K562 (cell line): ENCODE data around the gene GMNN. TPM values are rescaled to one million over a fixed set of nuclear protein-coding genes. Genes with fewer than 3 reads are reported as not detected.

Source experiments
- ATAC-seq: fragments of 200-7000 bp; cut with Tn5 transposase; 3 replicates; pipeline ENCODE4 v1.9.1; 2020; ENCODE audit warnings: moderate library complexity
- BruUV-seq: library from RNA; stranded (reverse); fragments of 400-500 nt; replicated peaks from 2 replicates; lab custom pipeline; 2021; lab: Mats Ljungman, UMichigan
- CTCF ChIA-PET: fragments of 300-600 bp; formaldehyde crosslinking; extraction: SDS; loops from one replicate; lab custom pipeline; 2021; ENCODE audit warnings: low intra/inter-chr PET ratio; lab: Yijun Ruan, JAX
- POLR2A ChIA-PET: fragments of 300-600, 350-650 bp; sonication (Branson Sonifier 250); formaldehyde crosslinking; extraction: SDS; loops from one replicate; lab custom pipeline; 2021; ENCODE audit warnings: antibody characterized with exemption, inconsistent platforms; lab: Yijun Ruan, JAX
- DNase-seq, 4 experiments: peaks; one replicate each; pipeline versions ENCODE4 v3.0.0 to v3.0.0-alpha.2; 2011 to 2018; ENCODE audit warnings: low spot score in 3 of 4, mixed read lengths in 3 of 4; ENCODE audit errors: extremely low read depth in 1 of 4
- FAIRE-seq: peaks from 2 replicates; lab custom pipeline; 2011; peaks lifted over from hg19 to GRCh38; lab: Jason Lieb, UNC
- H2AFZ ChIP-seq: 2 replicates; pipeline ENCODE4 v1.6.0; 2011; ENCODE audit warnings: low read depth, low read length, control low read depth, inconsistent platforms
- H3K27ac ChIP-seq: fragments of 200-600 bp; 3 replicates; pipeline ENCODE4 v1.8.0; 2011; ENCODE audit warnings: low read depth, mild to moderate bottlenecking, control low read depth, inconsistent platforms, low read length, moderate library complexity, mixed read lengths; ENCODE audit errors: extremely low read depth
- H3K27me3 ChIP-seq, 2 experiments: fragments of 300-600 bp in 1 of 2; 2 replicates in 1 of 2; 3 replicates in 1 of 2; pipeline versions ENCODE4 v1.6.0 to v1.8.0; 2011; ENCODE audit warnings: inconsistent platforms in 2 of 2, low read length in 2 of 2, mild to moderate bottlenecking in 1 of 2, mixed read lengths in 1 of 2, moderate library complexity in 1 of 2; ENCODE audit not compliant: control insufficient read depth in 2 of 2, insufficient read depth in 2 of 2
- H3K36me3 ChIP-seq: fragments of 300-600 bp; 3 replicates; pipeline ENCODE4 v1.8.0; 2011; ENCODE audit warnings: mild to moderate bottlenecking, low read length, inconsistent platforms; ENCODE audit not compliant: control insufficient read depth, insufficient read depth
- H3K4me1 ChIP-seq, 2 experiments: fragments of 200-600 bp in 1 of 2; replicated peaks in 1 of 2; 2 replicates in 1 of 2; 3 replicates in 1 of 2; pipeline versions ENCODE4 v1.5.1 to v1.8.0; 2011; ENCODE audit warnings: inconsistent platforms in 2 of 2, low read length in 2 of 2, mild to moderate bottlenecking in 1 of 2, mixed read lengths in 1 of 2, moderate library complexity in 1 of 2; ENCODE audit not compliant: control insufficient read depth in 2 of 2, insufficient read depth in 2 of 2
- H3K4me2 ChIP-seq: 2 replicates; pipeline ENCODE4 v1.6.1; 2011; ENCODE audit warnings: low read length, control low read depth, inconsistent platforms, mixed read lengths; ENCODE audit not compliant: insufficient read depth
- H3K4me3 ChIP-seq: fragments of 200-600 bp; sonication (generic), shearing (Covaris generic); 2 replicates; pipeline ENCODE4 v1.5.1; 2016; ENCODE audit warnings: control low read depth, inconsistent platforms
- H3K79me2 ChIP-seq: fragments of 200-600 bp; 3 replicates; pipeline ENCODE4 v1.8.0; 2011; ENCODE audit warnings: low read length, inconsistent platforms; ENCODE audit not compliant: control insufficient read depth, insufficient read depth
- H3K9ac ChIP-seq, 2 experiments: 2 replicates each; pipeline versions ENCODE4 v1.6.0 to v1.6.1; 2011; ENCODE audit warnings: low read depth in 2 of 2, low read length in 2 of 2, control low read depth in 1 of 2, inconsistent platforms in 1 of 2, mild to moderate bottlenecking in 1 of 2, mixed read lengths in 1 of 2; ENCODE audit not compliant: insufficient read depth in 1 of 2
- H3K9me1 ChIP-seq: one replicate; pipeline ENCODE4 v1.6.0; 2011; ENCODE audit warnings: inconsistent platforms, mild to moderate bottlenecking, low read length, moderate library complexity; ENCODE audit not compliant: control insufficient read depth, insufficient read depth
- H3K9me3 ChIP-seq: replicated peaks from 2 replicates; pipeline ENCODE4 v1.5.1; 2011; ENCODE audit warnings: low read depth, low read length, inconsistent platforms; ENCODE audit not compliant: control insufficient read depth, insufficient read depth
- H4K20me1 ChIP-seq: replicated peaks from 2 replicates; pipeline ENCODE4 v1.6.1; 2011; ENCODE audit warnings: low read length, inconsistent platforms, mixed read lengths; ENCODE audit not compliant: control insufficient read depth, insufficient read depth
- ADNP ChIP-seq: fragments of 200-800 bp; sonication (Bioruptor generic); IDR thresholded peaks from 2 replicates; pipeline ENCODE4 v1.6.1; 2016; ENCODE audit warnings: missing genetic modification characterization, missing compliant biosample characterization
- BRF1 ChIP-seq: IDR thresholded peaks from 3 replicates; pipeline ENCODE4 v1.6.1; 2011; ENCODE audit warnings: borderline replicate concordance, mild to moderate bottlenecking; ENCODE audit not compliant: insufficient read length; ENCODE audit errors: extremely low read depth
- CHAMP1 ChIP-seq: fragments of 450-650 bp; IDR thresholded peaks from 2 replicates; pipeline ENCODE4 v1.6.1; 2016; ENCODE audit warnings: mild to moderate bottlenecking
- DACH1 ChIP-seq: fragments of 450-650 bp; IDR thresholded peaks from 2 replicates; pipeline ENCODE4 v1.6.1; 2018; ENCODE audit not compliant: partially characterized antibody
- EP300 ChIP-seq: IDR thresholded peaks from 2 replicates; pipeline ENCODE4 v1.6.1; 2012; ENCODE audit warnings: low read length, improper control_type of control experiment
- L3MBTL2 ChIP-seq: fragments of 450-650 bp; IDR thresholded peaks from 2 replicates; pipeline ENCODE4 v1.6.1; 2016; ENCODE audit warnings: mild to moderate bottlenecking, moderate library complexity
- LCOR ChIP-seq: sonication (generic); formaldehyde crosslinking; IDR thresholded peaks from 2 replicates; pipeline ENCODE4 v1.8.0; 2022; ENCODE audit warnings: mild to moderate bottlenecking, missing genetic modification reagents
- MITF ChIP-seq: IDR thresholded peaks from 2 replicates; pipeline ENCODE4 v1.6.1; 2014; ENCODE audit warnings: antibody characterized with exemption
- NR2C2 ChIP-seq, 2 experiments: fragments of 200-800 bp in 1 of 2; sonication (Bioruptor generic) in 1 of 2; sonication (generic) in 1 of 2; formaldehyde crosslinking in 1 of 2; IDR thresholded peaks; 2 replicates each; pipeline versions ENCODE4 v1.6.1 to v1.8.0; 2016 to 2022; ENCODE audit warnings: mild to moderate bottlenecking in 1 of 2, missing compliant biosample characterization in 1 of 2, missing genetic modification characterization in 1 of 2, missing genetic modification reagents in 1 of 2
- RERE ChIP-seq: sonication (generic); formaldehyde crosslinking; IDR thresholded peaks from 2 replicates; pipeline ENCODE4 v1.8.0; 2023; ENCODE audit warnings: missing genetic modification reagents, mild to moderate bottlenecking, borderline replicate concordance
- RFX1 ChIP-seq: fragments of 450-650 bp; IDR thresholded peaks from 2 replicates; pipeline ENCODE4 v1.6.1; 2016; ENCODE audit warnings: mild to moderate bottlenecking, moderate library complexity
- ZNF184 ChIP-seq: sonication (generic); formaldehyde crosslinking; IDR thresholded peaks from 2 replicates; pipeline ENCODE4 v1.5.0; 2020; ENCODE audit warnings: missing genetic modification reagents
- ZNF3 ChIP-seq: fragments of 250-450 bp; sonication (Bioruptor Pico); IDR thresholded peaks from 2 replicates; pipeline ENCODE4 v1.5.0; 2021; ENCODE audit warnings: mild to moderate bottlenecking, moderate library complexity
- WGBS: fragments of 100-300 bp; shearing (Covaris generic); methylation state at CpG from one replicate; pipeline ENCODE4 v1.1.6; 2016; ENCODE audit warnings: low coverage, mixed read lengths; ENCODE audit not compliant: insufficient coverage; ENCODE audit errors: missing lambda C conversion rate; 5-methylcytosine and 5-hydroxymethylcytosine counted together
- in situ Hi-C: fragments of 300-500 bp; cut with MboI; formaldehyde crosslinking; loops from 4 replicates; pipeline ENCODE4 v1.15.0; 2018; ENCODE audit warnings: inconsistent platforms, mixed read lengths
- intact Hi-C: fragments of 100-400 bp; cut with micrococcal nuclease; formaldehyde crosslinking; loops from 2 replicates; pipeline ENCODE4 v1.14.2; 2022
- polyA plus RNA-seq, 8 experiments: library from polyadenylated mRNA; depleted of rRNA in 4 of 8; stranded (reverse) in 5 of 8; unstranded in 3 of 8; fragments of >200 nt; fragmentation: Nextera tagmentation in 2 of 8; fragmentation: Illumina TruSeq in 1 of 8; extraction: Ambion mirVana in 2 of 8; extraction: Trizol in 1 of 8; gene quantifications; 2 replicates each; pipeline versions ENCODE4 v1.2.1 to v1.2.3, GENCODE V29; 2011 to 2014; ENCODE audit warnings: inconsistent platforms in 1 of 8, missing spikeins in 1 of 8
- total RNA-seq, 7 experiments: library from RNA; depleted of rRNA in 6 of 7; stranded (reverse); fragments of >200 nt in 6 of 7; fragmentation: Illumina TruSeq in 2 of 7; extraction: Trizol in 2 of 7; gene quantifications; 2 replicates each; pipeline versions ENCODE4 v1.2.1 to v1.2.3, GENCODE V29; 2011 to 2021; ENCODE audit warnings: low replicate concordance in 1 of 7

Gene GMNN
- total and polyA plus RNA-seq, 9 of the 15 experiments (the other 6 are each of a cell fraction or from before 2014, with no cell fraction given) = 144 to 370 (median 210) TPM

- WGBS = 1% methylated on average over 4 of the region's 4 CpGs
- ChIA-PET POLR2A (interaction anchor here (1.0 kb wide), 1 partner anchor 31 kb away, joined by 4 read pairs; no protein-coding TSS in a partner anchor), CTCF (no interaction called here)
- peaks cover 10 to 26% of the 10 kb centered on the region in 2 experiments for H3K27me3 ChIP-seq
- no peak overlapping the region for H3K9ac ChIP-seq
- no TSS peak for BruUV-seq
- DNase-seq (no peak), FAIRE-seq (no peak), ATAC-seq (no peak)
- H3K9me1 ChIP-seq = no peaks in the 10 kb centered on the region
- H3K9me3 ChIP-seq = no peaks in the 10 kb centered on the region
- no peak overlapping the region for H3K4me3 ChIP-seq
- no peak overlapping the region for H2AFZ ChIP-seq
- H3K4me2 ChIP-seq = no peak overlapping the region
- no peaks in the 10 kb centered on the region for H3K4me1 ChIP-seq
- H3K27ac ChIP-seq = no peak overlapping the region
- H3K79me2 ChIP-seq = no peaks in the 10 kb centered on the region
- intact Hi-C loops = no loop called here
- in situ Hi-C loops = no loop called here
- no peaks in the 10 kb centered on the region for H4K20me1 ChIP-seq
- no peaks in the 10 kb centered on the region for H3K36me3 ChIP-seq
- TF ChIP-seq BRF1 (no peak), NR2C2 (CRISPR knock-in tag; IDR thresholded peaks at IDR 0.05) (no peak), NR2C2 (tag; IDR thresholded peaks at IDR 0.05) (no peak), LCOR (CRISPR knock-in tag) (no peak), L3MBTL2 (no peak), ADNP (no peak), RERE (no peak), RFX1 (no peak), MITF (no peak), DACH1 (no peak), CHAMP1 (no peak), ZNF184 (CRISPR knock-in tag) (no peak), EP300 (no peak), ZNF3 (CRISPR knock-in tag) (no peak)
Observed at GRCh38 chr6:24833711-24834386, 59.1 kb downstream of the GMNN start.
